IMR-90 (cell line): ENCODE measurements around the gene MAP3K19. TPM values are rescaled to one million over a fixed set of nuclear protein-coding genes. Genes with fewer than 3 reads are reported as not detected.

Experiments used
- ATAC-seq: fragments of 200-7000 bp; cut with Tn5 transposase; 2 replicates; pipeline ENCODE4 v1.9.1; 2020; ENCODE audit warnings: low read depth, mild to moderate bottlenecking, moderate library complexity
- BruUV-seq: library from RNA; stranded (reverse); fragments of 400-500 nt; replicated peaks from 2 replicates; lab custom pipeline; 2021; lab: Mats Ljungman, UMichigan
- CTCF ChIA-PET: fragments of 300-600 bp; formaldehyde crosslinking; extraction: SDS; loops from one replicate; lab custom pipeline; 2021; ENCODE audit warnings: antibody characterized with exemption; lab: Yijun Ruan, JAX
- POLR2A ChIA-PET: fragments of 300-600 bp; sonication (Branson Sonifier 250); formaldehyde crosslinking; loops from one replicate; lab custom pipeline; 2022; ENCODE audit warnings: antibody characterized with exemption; ENCODE audit not compliant: unreplicated experiment; lab: Charles Lee
- DNase-seq: peaks from one replicate; pipeline ENCODE4 v3.0.0; 2013
- H2AFZ ChIP-seq: replicated peaks from 2 replicates; pipeline ENCODE3; 2013; ENCODE audit warnings: low read length, mild to moderate bottlenecking; ENCODE audit not compliant: poor library complexity
- H2AK5ac ChIP-seq: 2 replicates; pipeline ENCODE4 v1.6.1; 2013; ENCODE audit warnings: low read depth, low read length, inconsistent platforms
- H2AK9ac ChIP-seq: replicated peaks from 2 replicates; pipeline ENCODE3; 2013; ENCODE audit warnings: mild to moderate bottlenecking, low read depth, low read length, moderate library complexity; ENCODE audit not compliant: poor library complexity
- H2BK120ac ChIP-seq: 2 replicates; pipeline ENCODE4 v1.6.1; 2013; ENCODE audit warnings: low read depth, low read length, inconsistent platforms
- H2BK15ac ChIP-seq: 3 replicates; pipeline ENCODE4 v1.6.1; 2013; ENCODE audit warnings: low read depth, low read length, inconsistent platforms
- H2BK20ac ChIP-seq: 2 replicates; pipeline ENCODE4 v1.6.1; 2013; ENCODE audit warnings: low read depth, mild to moderate bottlenecking, inconsistent platforms, low read length, moderate library complexity
- H2BK5ac ChIP-seq: 2 replicates; pipeline ENCODE4 v1.6.1; 2013; ENCODE audit warnings: mild to moderate bottlenecking, low read depth, low read length, inconsistent platforms; ENCODE audit not compliant: poor library complexity, severe bottlenecking
- H3K14ac ChIP-seq: replicated peaks from 2 replicates; pipeline ENCODE4 v1.6.1; 2013; ENCODE audit warnings: low read depth, low read length, inconsistent platforms
- H3K18ac ChIP-seq: 2 replicates; pipeline ENCODE4 v1.6.1; 2013; ENCODE audit warnings: low read depth, low read length, control low read depth
- H3K23ac ChIP-seq: 2 replicates; pipeline ENCODE4 v1.6.1; 2013; ENCODE audit warnings: low read depth, low read length, inconsistent platforms
- H3K27ac ChIP-seq: 2 replicates; pipeline ENCODE4 v1.5.1; 2013; ENCODE audit warnings: mild to moderate bottlenecking, control low read depth, low read length; ENCODE audit not compliant: insufficient read depth
- H3K27me3 ChIP-seq: 2 replicates; pipeline ENCODE4 v1.6.1; 2013; ENCODE audit warnings: low read length; ENCODE audit not compliant: control insufficient read depth, insufficient read depth
- H3K36me3 ChIP-seq: 2 replicates; pipeline ENCODE4 v1.6.1; 2013; ENCODE audit warnings: low read length, mixed read lengths; ENCODE audit not compliant: control insufficient read depth, insufficient read depth
- H3K4ac ChIP-seq: 2 replicates; pipeline ENCODE4 v1.6.1; 2013; ENCODE audit warnings: low read depth, low read length, inconsistent platforms
- H3K4me1 ChIP-seq: 2 replicates; pipeline ENCODE4 v1.6.1; 2013; ENCODE audit warnings: low read length, mixed read lengths; ENCODE audit not compliant: control insufficient read depth, insufficient read depth
- H3K4me2 ChIP-seq: 2 replicates; pipeline ENCODE4 v1.6.1; 2013; ENCODE audit warnings: low read depth, mild to moderate bottlenecking, control low read depth, low read length, moderate library complexity
- H3K4me3 ChIP-seq: 2 replicates; pipeline ENCODE4 v1.5.1; 2013; ENCODE audit warnings: low read depth, mild to moderate bottlenecking, control low read depth, low read length, moderate library complexity; ENCODE audit not compliant: insufficient read depth
- H3K56ac ChIP-seq: 2 replicates; pipeline ENCODE4 v1.6.1; 2013; ENCODE audit warnings: low read length, inconsistent platforms; ENCODE audit not compliant: insufficient read depth; ENCODE audit errors: extremely low read depth
- H3K79me1 ChIP-seq, 2 experiments: 2 replicates each; pipeline ENCODE4 v1.6.1; 2013; ENCODE audit warnings: low read length in 2 of 2, inconsistent platforms in 1 of 2, low read depth in 1 of 2
- H3K9ac ChIP-seq: 2 replicates; pipeline ENCODE4 v1.6.1; 2013; ENCODE audit warnings: low read depth, low read length, control low read depth
- H3K9me1 ChIP-seq: 2 replicates; pipeline ENCODE4 v1.6.1; 2013; ENCODE audit warnings: low read length, inconsistent platforms; ENCODE audit not compliant: insufficient read depth
- H3K9me3 ChIP-seq: 2 replicates; pipeline ENCODE4 v1.6.1; 2013; ENCODE audit warnings: low read length; ENCODE audit not compliant: control insufficient read depth, insufficient read depth
- H4K20me1 ChIP-seq: 2 replicates; pipeline ENCODE4 v1.6.1; 2013; ENCODE audit warnings: low read length, inconsistent platforms; ENCODE audit not compliant: insufficient read depth
- H4K5ac ChIP-seq: 2 replicates; pipeline ENCODE4 v1.6.1; 2013; ENCODE audit warnings: mild to moderate bottlenecking, low read depth, low read length, control low read depth
- H4K8ac ChIP-seq, 2 experiments: 2 replicates each; pipeline ENCODE4 v1.6.1; 2013; ENCODE audit warnings: low read depth in 2 of 2, low read length in 2 of 2, control low read depth in 1 of 2, inconsistent platforms in 1 of 2
- H4K91ac ChIP-seq: 2 replicates; pipeline ENCODE4 v1.6.1; 2013; ENCODE audit warnings: low read depth, low read length, inconsistent platforms; ENCODE audit not compliant: insufficient read depth
- BHLHE40 ChIP-seq: fragments of 150-350 bp; IDR thresholded peaks from 2 replicates; pipeline ENCODE4 v1.6.1; 2016; ENCODE audit warnings: mild to moderate bottlenecking, low read depth, low read length
- CEBPB ChIP-seq: IDR thresholded peaks from 2 replicates; pipeline ENCODE4 v1.6.1; 2012; ENCODE audit warnings: low read depth, low read length, improper control_type of control experiment
- CHD1 ChIP-seq: IDR thresholded peaks from 2 replicates; pipeline ENCODE4 v1.6.1; 2012; ENCODE audit warnings: low read depth, low read length, improper control_type of control experiment
- CTCF ChIP-seq: conservative IDR thresholded peaks from 2 replicates; pipeline ENCODE4 v1.5.1; 2012; ENCODE audit warnings: mild to moderate bottlenecking, low read depth, low read length, improper control_type of control experiment
- ELK1 ChIP-seq: fragments of 150-350 bp; IDR thresholded peaks from 2 replicates; pipeline ENCODE4 v1.6.1; 2016; ENCODE audit warnings: low read depth, mild to moderate bottlenecking, low read length, moderate library complexity, borderline replicate concordance
- FOS ChIP-seq: fragments of 150-350 bp; IDR thresholded peaks from 2 replicates; pipeline ENCODE4 v1.6.1; 2016; ENCODE audit warnings: low read depth, low read length
- MAFK ChIP-seq: IDR thresholded peaks from 2 replicates; pipeline ENCODE4 v1.6.1; 2012; ENCODE audit warnings: low read depth, low read length, improper control_type of control experiment
- MAZ ChIP-seq: IDR thresholded peaks from 2 replicates; pipeline ENCODE4 v1.6.1; 2012; ENCODE audit warnings: low read depth, mild to moderate bottlenecking, low read length, improper control_type of control experiment, moderate library complexity, borderline replicate concordance
- MXI1 ChIP-seq: IDR thresholded peaks from 2 replicates; pipeline ENCODE4 v1.6.1; 2012; ENCODE audit warnings: low read depth, mild to moderate bottlenecking, low read length, moderate library complexity, borderline replicate concordance
- NFE2L2 ChIP-seq: fragments of 150-350 bp; IDR thresholded peaks from 2 replicates; pipeline ENCODE4 v1.6.1; 2016; ENCODE audit warnings: low read depth, mild to moderate bottlenecking, low read length
- POLR2A ChIP-seq: IDR thresholded peaks from 2 replicates; pipeline ENCODE4 v1.6.1; 2012; ENCODE audit warnings: mild to moderate bottlenecking, low read depth, low read length
- RAD21 ChIP-seq: IDR thresholded peaks from 2 replicates; pipeline ENCODE4 v1.6.1; 2012; ENCODE audit warnings: low read length, improper control_type of control experiment
- RCOR1 ChIP-seq: IDR thresholded peaks from 2 replicates; pipeline ENCODE4 v1.6.1; 2012; ENCODE audit warnings: mild to moderate bottlenecking, low read length, improper control_type of control experiment; ENCODE audit not compliant: insufficient replicate concordance
- RFX5 ChIP-seq: IDR thresholded peaks from 2 replicates; pipeline ENCODE4 v1.8.0; 2012; ENCODE audit warnings: low read depth, mild to moderate bottlenecking, low read length, moderate library complexity
- SMC3 ChIP-seq: fragments of 150-350 bp; IDR thresholded peaks from 2 replicates; pipeline ENCODE4 v1.6.1; 2016; ENCODE audit warnings: low read depth, mild to moderate bottlenecking, antibody characterized with exemption, low read length, moderate library complexity
- USF2 ChIP-seq: fragments of 150-350 bp; IDR thresholded peaks from 2 replicates; pipeline ENCODE4 v1.6.1; 2017; ENCODE audit warnings: mild to moderate bottlenecking, antibody characterized with exemption, low read length, low read depth
- WGBS, 2 experiments: methylation state at CpG; one replicate each; pipeline versions ENCODE4 v1.1.5 to v1.1.7; 2013; ENCODE audit warnings: missing lambda C conversion rate in 2 of 2; ENCODE audit not compliant: insufficient read length in 1 of 2; ENCODE audit errors: extremely low coverage in 2 of 2; 5-methylcytosine and 5-hydroxymethylcytosine counted together
- dilution Hi-C: fragments of 300-500 bp; cut with HindIII; formaldehyde crosslinking; loops from one replicate; pipeline ENCODE4 v1.14.3; 2018; ENCODE audit warnings: low sequenced_read_pairs; ENCODE audit not compliant: unreplicated experiment
- in situ Hi-C: fragments of 300-500 bp; cut with MboI; formaldehyde crosslinking; loops from 3 replicates; pipeline ENCODE4 v1.14.3; 2019; ENCODE audit warnings: low sequenced_read_pairs, inconsistent platforms, mixed read lengths
- intact Hi-C: fragments of 100-400 bp; cut with micrococcal nuclease; formaldehyde crosslinking; loops from 2 replicates; pipeline ENCODE4 v1.10.0; 2022
- polyA plus RNA-seq, 3 experiments: library from polyadenylated mRNA; depleted of rRNA; stranded (reverse); fragments of >200 nt; gene quantifications; 2 replicates each; pipeline ENCODE4 v1.2.3, GENCODE V29; 2012; ENCODE audit warnings: low replicate concordance in 1 of 3
- total RNA-seq: library from RNA; depleted of rRNA; stranded (reverse); fragments of >200 nt; gene quantifications from 2 replicates; pipeline ENCODE4 v1.2.3, GENCODE V29; 2012

Gene MAP3K19
- total and polyA plus RNA-seq, 2 of the 4 experiments (the other 2 are of a cell fraction): not detected

GRCh38 chr2:134985061-134985460 is 62.2 kb downstream of the MAP3K19 start:
- Histone ChIP-seq H3K23ac (no peak overlapping the region), H3K9me3 (no peaks in the 10 kb centered on the region), H3K4me2 (no peak overlapping the region), H2BK15ac (no peak overlapping the region), H3K27me3 (peaks cover 5% of the 10 kb centered on the region), H4K8ac (no peak overlapping the region), H4K20me1 (no peaks in the 10 kb centered on the region), H3K79me1 (no peaks in the 10 kb centered on the region), H3K36me3 (no peaks in the 10 kb centered on the region), H2BK20ac (no peak overlapping the region), H4K5ac (no peak overlapping the region), H2AK5ac (no peak overlapping the region), H2BK5ac (no peak overlapping the region), H3K9me1 (no peaks in the 10 kb centered on the region), H4K91ac (no peak overlapping the region), H3K27ac (no peak overlapping the region), H2BK120ac (no peak overlapping the region), H3K18ac (no peak overlapping the region), H3K9ac (no peak overlapping the region), H3K56ac (no peak overlapping the region), H2AFZ (no peak overlapping the region), H3K4me1 (no peaks in the 10 kb centered on the region), H3K4ac (no peak overlapping the region), H2AK9ac (no peak overlapping the region), H3K4me3 (no peak overlapping the region), H3K14ac (no peak overlapping the region)
- dilution Hi-C loops (no loop called here), in situ Hi-C loops (loop anchor here (25.0 kb wide), 1 partner anchor 1402 kb away; no protein-coding TSS in a partner anchor), intact Hi-C loops (loop anchor here (5.0 to 10.0 kb wide), 4 partner anchors 727 to 1397 kb away; no protein-coding TSS in a partner anchor)
- no CpG with 5 or more reads among the region's 3 CpGs for WGBS, 2 experiments
- TF ChIP-seq ELK1 (no peak), MAFK (no peak), RFX5 (no peak), FOS (no peak), POLR2A (no peak), NFE2L2 (no peak), CHD1 (no peak), CEBPB (no peak), BHLHE40 (no peak), USF2 (no peak), RCOR1 (no peak), SMC3 (no peak), RAD21 (no peak), MXI1 (no peak), CTCF (no peak), MAZ (no peak)
- DNase-seq (no peak), ATAC-seq (no peak)
- CTCF ChIA-PET: no interaction called here
- POLR2A ChIA-PET: no interaction called here
- no TSS peak for BruUV-seq
